GM13976 (cell line): ENCODE data around the gene INTS14.

Experiments used
- DNase-seq: peaks from one replicate; pipeline ENCODE4 v3.0.0; 2012; ENCODE audit warnings: low spot score
- CTCF ChIP-seq: IDR thresholded peaks from 2 replicates; pipeline ENCODE4 v1.5.1; 2012; ENCODE audit warnings: borderline replicate concordance, mild to moderate bottlenecking; ENCODE audit not compliant: insufficient read depth; ENCODE audit errors: extremely low read depth, missing control alignments, control extremely low read depth
- in situ Hi-C: fragments of 300-500 bp; cut with MboI; formaldehyde crosslinking; loops from one replicate; pipeline ENCODE4 v1.12.0; 2022; ENCODE audit warnings: low sequenced_read_pairs, mixed read lengths, inconsistent platforms; ENCODE audit not compliant: unreplicated experiment

The INTS14 gene

GRCh38 chr15:65587094-65587493 lies 23.8 kb downstream of the INTS14 start:
- DNase-seq = no peak
- TF ChIP-seq CTCF = no peak
- in situ Hi-C loops = no loop called here

DNA sequence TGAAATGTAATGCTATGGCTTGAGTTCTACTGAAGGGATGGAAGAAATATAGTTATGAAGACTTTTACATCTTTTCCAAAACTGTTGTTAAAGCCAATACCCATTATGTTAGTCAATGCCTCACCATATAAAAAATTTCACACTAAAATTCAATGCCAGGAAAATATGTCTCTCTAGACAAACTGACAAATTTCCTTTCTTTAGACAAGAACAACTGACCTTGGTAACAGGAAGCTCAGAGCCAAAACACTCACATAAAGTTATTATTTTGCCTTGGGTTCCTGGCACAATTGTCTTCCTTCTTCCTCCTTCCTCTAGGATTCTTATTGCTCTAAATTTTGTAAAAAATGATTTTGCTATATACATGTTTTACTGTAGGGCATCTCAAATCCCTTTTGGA lies 26.7 kb downstream of the INTS14 start:
- in situ Hi-C loops = no loop called here
- no peak for TF ChIP-seq CTCF

GRCh38 chr15:65583701-65584100 lies 27.2 kb downstream of the INTS14 start:
- peak; percentile 55 for DNase-seq
- in situ Hi-C loops = no loop called here
- TF ChIP-seq CTCF = no peak

More for the DNA sequence above, 26.7 kb downstream of the INTS14 start:
- DNase-seq = no peak

DNA sequence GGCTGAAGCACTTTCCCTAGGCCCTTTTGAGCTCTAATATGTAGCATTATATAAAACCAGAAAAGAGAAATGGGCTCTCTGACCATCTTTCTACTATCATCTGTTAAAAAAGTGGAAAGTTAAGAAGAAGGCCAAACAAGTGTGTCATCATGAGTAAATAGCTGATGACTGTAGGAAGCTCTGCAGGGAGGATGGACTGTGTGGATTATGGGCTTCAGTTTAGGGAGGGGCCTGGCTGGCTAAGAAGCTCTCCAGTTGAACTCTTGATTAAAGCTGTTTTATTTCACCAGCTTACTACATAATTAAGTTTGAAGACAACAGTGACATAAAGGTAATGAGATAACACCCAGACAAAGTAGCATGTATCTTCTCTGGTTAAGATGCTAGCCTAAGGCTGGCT lies 30.6 kb downstream of the INTS14 start:
- TF ChIP-seq CTCF = no peak
- in situ Hi-C loops = no loop called here
- no peak for DNase-seq

GRCh38 chr15:65579762-65580161 lies 31.2 kb downstream of the INTS14 start:
- DNase-seq = no peak
- in situ Hi-C loops = no loop called here
- no peak for TF ChIP-seq CTCF

GRCh38 chr15:65578904-65579728 lies 31.8 kb downstream of the INTS14 start:
- DNase-seq = no peak
- TF ChIP-seq CTCF = no peak
- in situ Hi-C loops = no loop called here
